Measurements from ENCODE around the gene CMA1.
"Not testable (repeated sequence)": the region's sequence is repeated elsewhere in the genome, so short reads cannot be mapped to it uniquely, and the experiment has no call there.

Gene CMA1

GRCh38 chr14:24508155-24508840 lies at the start of gene CMA1:
CMA1 (minus strand) TSS chr14:24508265; CDS start chr14:24508235, 30 bp downstream.
- DNase-seq (ENCODE audit: low spot score): no peak

- DNase-seq (ENCODE audit: low spot score): no peak
Observed at GRCh38 chr14:24556756-24557155, 48.7 kb upstream of the CMA1 start.

- DNase-seq (ENCODE audit: low spot score): not testable (repeated sequence)
Observed at GRCh38 chr14:24549064-24549463, 41.0 kb upstream of the CMA1 start.

GRCh38 chr14:24542346-24542936 lies 34.4 kb upstream of the CMA1 start:
- DNase-seq (ENCODE audit: low spot score): no peak

- DNase-seq (ENCODE audit: low spot score): no peak
Observed at GRCh38 chr14:24535737-24536136, 27.7 kb upstream of the CMA1 start.

GRCh38 chr14:24534286-24534685 lies 26.2 kb upstream of the CMA1 start:
- no peak for DNase-seq (ENCODE audit: low spot score)

- DNase-seq (ENCODE audit: low spot score): not testable (repeated sequence)
Observed at GRCh38 chr14:24525877-24526620, 18.0 kb upstream of the CMA1 start.

- DNase-seq (ENCODE audit: low spot score): no peak
Observed at GRCh38 chr14:24518851-24519250, 10.8 kb upstream of the CMA1 start.

GRCh38 chr14:24514209-24514608 lies 6.1 kb upstream of the CMA1 start:
- DNase-seq (ENCODE audit: low spot score): no peak

GRCh38 chr14:24513009-24513408 lies 4.9 kb upstream of the CMA1 start:
- DNase-seq (ENCODE audit: low spot score): no peak

- DNase-seq (ENCODE audit: low spot score): no peak
Observed at GRCh38 chr14:24506443-24506842, 1.6 kb downstream of the CMA1 start.

GRCh38 chr14:24504425-24504950 lies 3.6 kb downstream of the CMA1 start:
- DNase-seq (ENCODE audit: low spot score): no peak

GRCh38 chr14:24491586-24492408 lies 16.3 kb downstream of the CMA1 start:
- not testable (repeated sequence) for DNase-seq (ENCODE audit: low spot score)

GRCh38 chr14:24483604-24484252 lies 24.3 kb downstream of the CMA1 start:
- no peak for DNase-seq (ENCODE audit: low spot score)

GRCh38 chr14:24482699-24483303 lies 25.3 kb downstream of the CMA1 start:
- DNase-seq (ENCODE audit: low spot score): not testable (repeated sequence)

- peak; percentile 73 for DNase-seq (ENCODE audit: low spot score)
Observed at GRCh38 chr14:24481622-24482324, 26.3 kb downstream of the CMA1 start.

- not testable (repeated sequence) for DNase-seq (ENCODE audit: low spot score)
Observed at GRCh38 chr14:24479999-24480398, 28.1 kb downstream of the CMA1 start.

- no peak for DNase-seq (ENCODE audit: low spot score)
Observed at GRCh38 chr14:24475261-24475660, 32.8 kb downstream of the CMA1 start.

GRCh38 chr14:24473211-24473610 lies 34.9 kb downstream of the CMA1 start:
- no peak for DNase-seq (ENCODE audit: low spot score)

- DNase-seq (ENCODE audit: low spot score): not testable (repeated sequence)
Observed at GRCh38 chr14:24470450-24470849, 37.6 kb downstream of the CMA1 start.

Data from hepatic stellate cell (primary cell).